ENCODE measurements around the gene GRIK3.

GRIK3 gene

GRCh38 chr1:37016121-37016520, 18.2 kb downstream of the GRIK3 start:
- H3K27me3 ChIP-seq (ENCODE audit: control insufficient read depth in 1 of 2, insufficient read depth in 2 of 2, low read length in 2 of 2), result peaks cover 0 to 21% of the 10 kb centered on the region in 2 donors
- no peak overlapping the region for H3K9ac ChIP-seq (ENCODE audit: low read length in 2 of 2)
- no peaks in the 10 kb centered on the region for H3K36me3 ChIP-seq (ENCODE audit: control insufficient read depth in 2 of 2, insufficient read depth in 2 of 2, low read length in 2 of 2)
- H3K4me3 ChIP-seq (ENCODE audit: low read length in 2 of 2), result no peak overlapping the region
- H3K9me3 ChIP-seq (ENCODE audit: control insufficient read depth in 2 of 2, low read length in 2 of 2), result no peaks in the 10 kb centered on the region
- H3K27ac ChIP-seq (ENCODE audit: low read length), result no peak overlapping the region
- no peaks in the 10 kb centered on the region for H3K4me1 ChIP-seq (ENCODE audit: control insufficient read depth, insufficient read depth, low read length)

DNA sequence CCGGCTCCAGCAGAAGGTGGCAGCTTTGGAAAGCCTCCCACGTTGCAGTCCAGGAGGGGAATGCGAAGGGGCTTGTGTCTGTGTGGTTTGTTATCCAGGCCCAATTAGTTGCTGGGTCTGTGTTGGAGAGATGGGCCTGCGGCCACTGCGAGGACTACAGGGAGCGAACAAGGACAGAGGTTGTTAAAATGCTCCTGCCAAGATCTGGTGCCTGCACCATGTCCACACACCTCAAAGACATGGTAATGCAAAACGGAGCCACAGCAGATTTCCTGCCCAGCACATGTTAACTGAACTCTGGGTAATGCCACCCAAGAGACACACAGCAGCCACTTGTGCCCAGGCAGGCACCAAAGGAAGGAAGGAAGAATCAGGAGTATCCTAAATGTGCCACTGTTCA, 18.6 kb downstream of the GRIK3 start:
- Histone ChIP-seq H3K4me3 (ENCODE audit: low read length in 2 of 2) (no peak overlapping the region), H3K27ac (ENCODE audit: low read length) (no peak overlapping the region), H3K27me3 (ENCODE audit: control insufficient read depth in 1 of 2, insufficient read depth in 2 of 2, low read length in 2 of 2) (peaks cover 0 to 21% of the 10 kb centered on the region in 2 donors)

GRCh38 chr1:37012226-37012625, 22.1 kb downstream of the GRIK3 start:
- H3K9ac ChIP-seq (ENCODE audit: low read length in 2 of 2), result no peak overlapping the region
- peaks cover 0 to 20% of the 10 kb centered on the region in 2 donors for H3K27me3 ChIP-seq (ENCODE audit: control insufficient read depth in 1 of 2, insufficient read depth in 2 of 2, low read length in 2 of 2)
- H3K36me3 ChIP-seq (ENCODE audit: control insufficient read depth in 2 of 2, insufficient read depth in 2 of 2, low read length in 2 of 2), result no peaks in the 10 kb centered on the region
- no peak overlapping the region for H3K27ac ChIP-seq (ENCODE audit: low read length)
- H3K4me3 ChIP-seq (ENCODE audit: low read length in 2 of 2), result no peak overlapping the region
- no peaks in the 10 kb centered on the region for H3K9me3 ChIP-seq (ENCODE audit: control insufficient read depth in 2 of 2, low read length in 2 of 2)
- H3K4me1 ChIP-seq (ENCODE audit: control insufficient read depth, insufficient read depth, low read length), result no peaks in the 10 kb centered on the region

More for the DNA sequence above, 18.6 kb downstream of the GRIK3 start:
- H3K9ac ChIP-seq (ENCODE audit: low read length in 2 of 2), result no peak overlapping the region
- no peaks in the 10 kb centered on the region for H3K4me1 ChIP-seq (ENCODE audit: control insufficient read depth, insufficient read depth, low read length)
- no peaks in the 10 kb centered on the region for H3K36me3 ChIP-seq (ENCODE audit: control insufficient read depth in 2 of 2, insufficient read depth in 2 of 2, low read length in 2 of 2)
- no peaks in the 10 kb centered on the region for H3K9me3 ChIP-seq (ENCODE audit: control insufficient read depth in 2 of 2, low read length in 2 of 2)

- Histone ChIP-seq H3K27ac (ENCODE audit: low read length) (no peak overlapping the region), H3K9me3 (ENCODE audit: control insufficient read depth in 2 of 2, low read length in 2 of 2) (no peaks in the 10 kb centered on the region), H3K36me3 (ENCODE audit: control insufficient read depth in 2 of 2, insufficient read depth in 2 of 2, low read length in 2 of 2) (no peaks in the 10 kb centered on the region), H3K4me3 (ENCODE audit: low read length in 2 of 2) (no peak overlapping the region), H3K9ac (ENCODE audit: low read length in 2 of 2) (no peak overlapping the region), H3K4me1 (ENCODE audit: control insufficient read depth, insufficient read depth, low read length) (no peaks in the 10 kb centered on the region), H3K27me3 (ENCODE audit: control insufficient read depth in 1 of 2, insufficient read depth in 2 of 2, low read length in 2 of 2) (peaks cover 0 to 15% of the 10 kb centered on the region in 2 donors)
Measured at GRCh38 chr1:37010011-37010410, 24.3 kb downstream of the GRIK3 start.

GRCh38 chr1:37009521-37009920, 24.8 kb downstream of the GRIK3 start:
- H3K9me3 ChIP-seq (ENCODE audit: control insufficient read depth in 2 of 2, low read length in 2 of 2), result no peaks in the 10 kb centered on the region
- peaks cover 0 to 15% of the 10 kb centered on the region in 2 donors for H3K27me3 ChIP-seq (ENCODE audit: control insufficient read depth in 1 of 2, insufficient read depth in 2 of 2, low read length in 2 of 2)
- H3K27ac ChIP-seq (ENCODE audit: low read length), result no peak overlapping the region
- H3K9ac ChIP-seq (ENCODE audit: low read length in 2 of 2), result no peak overlapping the region
- H3K4me1 ChIP-seq (ENCODE audit: control insufficient read depth, insufficient read depth, low read length), result no peaks in the 10 kb centered on the region
- H3K4me3 ChIP-seq (ENCODE audit: low read length in 2 of 2), result no peak overlapping the region
- no peaks in the 10 kb centered on the region for H3K36me3 ChIP-seq (ENCODE audit: control insufficient read depth in 2 of 2, insufficient read depth in 2 of 2, low read length in 2 of 2)

- no peaks in the 10 kb centered on the region for H3K4me1 ChIP-seq (ENCODE audit: control insufficient read depth, insufficient read depth, low read length)
- no peak overlapping the region for H3K27ac ChIP-seq (ENCODE audit: low read length)
- H3K36me3 ChIP-seq (ENCODE audit: control insufficient read depth in 2 of 2, insufficient read depth in 2 of 2, low read length in 2 of 2), result no peaks in the 10 kb centered on the region
Measured at GRCh38 chr1:37006132-37006868, 28.0 kb downstream of the GRIK3 start.

DNA sequence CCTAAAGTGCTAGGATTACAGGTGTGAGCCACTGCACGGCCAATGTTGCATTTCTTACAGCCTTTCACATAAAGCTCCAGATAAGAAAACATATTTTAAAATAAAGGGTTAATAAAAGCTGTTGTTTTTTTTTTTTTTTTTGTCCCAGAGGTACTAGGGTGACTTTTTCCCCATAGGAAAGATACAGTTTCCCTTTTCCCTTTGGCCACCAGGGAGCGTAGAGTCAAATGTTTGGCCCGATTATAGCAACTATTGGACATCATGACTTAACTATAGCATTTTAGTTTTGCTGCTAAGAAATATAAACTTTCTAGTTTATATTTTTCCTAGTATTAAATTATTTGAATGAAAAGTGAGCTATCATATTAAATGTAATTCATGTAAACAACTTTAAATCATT, 31.4 kb downstream of the GRIK3 start:
- Histone ChIP-seq H3K4me3 (ENCODE audit: low read length in 2 of 2) (no peak overlapping the region), H3K9ac (ENCODE audit: low read length in 2 of 2) (no peak overlapping the region), H3K4me1 (ENCODE audit: control insufficient read depth, insufficient read depth, low read length) (no peaks in the 10 kb centered on the region), H3K9me3 (ENCODE audit: control insufficient read depth in 2 of 2, low read length in 2 of 2) (no peaks in the 10 kb centered on the region), H3K27ac (ENCODE audit: low read length) (no peak overlapping the region), H3K27me3 (ENCODE audit: control insufficient read depth in 1 of 2, insufficient read depth in 2 of 2, low read length in 2 of 2) (peaks cover 0 to 5% of the 10 kb centered on the region in 2 donors), H3K36me3 (ENCODE audit: control insufficient read depth in 2 of 2, insufficient read depth in 2 of 2, low read length in 2 of 2) (no peaks in the 10 kb centered on the region)

More at GRCh38 chr1:37006132-37006868, 28.0 kb downstream of the GRIK3 start:
- H3K27me3 ChIP-seq (ENCODE audit: control insufficient read depth in 1 of 2, insufficient read depth in 2 of 2, low read length in 2 of 2), result peaks cover 0 to 5% of the 10 kb centered on the region in 2 donors
- no peak overlapping the region for H3K4me3 ChIP-seq (ENCODE audit: low read length in 2 of 2)
- H3K9ac ChIP-seq (ENCODE audit: low read length in 2 of 2), result no peak overlapping the region
- no peaks in the 10 kb centered on the region for H3K9me3 ChIP-seq (ENCODE audit: control insufficient read depth in 2 of 2, low read length in 2 of 2)

DNA sequence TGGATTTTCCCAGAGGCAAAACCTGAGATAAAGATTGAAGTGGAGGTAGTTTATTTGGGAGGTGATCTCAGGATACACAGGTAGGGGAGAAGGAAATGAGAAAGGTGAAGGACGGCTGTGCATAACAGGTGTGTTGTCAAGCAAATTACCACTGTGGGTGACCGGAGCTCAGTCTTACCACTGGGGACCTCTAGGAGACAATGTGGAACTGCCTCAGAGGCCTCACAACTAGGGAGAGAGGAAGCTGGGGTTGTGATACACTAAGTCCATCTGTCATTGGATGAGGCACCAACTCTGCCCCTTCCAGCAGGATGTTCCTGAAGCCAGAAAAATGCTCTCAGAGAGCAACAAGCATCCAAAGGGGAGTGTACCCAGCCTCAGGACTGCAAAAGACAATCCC, 32.6 kb downstream of the GRIK3 start:
- Histone ChIP-seq H3K27me3 (ENCODE audit: control insufficient read depth in 1 of 2, insufficient read depth in 2 of 2, low read length in 2 of 2) (peaks cover 0 to 8% of the 10 kb centered on the region in 2 donors), H3K36me3 (ENCODE audit: control insufficient read depth in 2 of 2, insufficient read depth in 2 of 2, low read length in 2 of 2) (no peaks in the 10 kb centered on the region), H3K4me3 (ENCODE audit: low read length in 2 of 2) (no peak overlapping the region), H3K9ac (ENCODE audit: low read length in 2 of 2) (no peak overlapping the region), H3K27ac (ENCODE audit: low read length) (no peak overlapping the region), H3K9me3 (ENCODE audit: control insufficient read depth in 2 of 2, low read length in 2 of 2) (no peaks in the 10 kb centered on the region), H3K4me1 (ENCODE audit: control insufficient read depth, insufficient read depth, low read length) (no peaks in the 10 kb centered on the region)

DNA sequence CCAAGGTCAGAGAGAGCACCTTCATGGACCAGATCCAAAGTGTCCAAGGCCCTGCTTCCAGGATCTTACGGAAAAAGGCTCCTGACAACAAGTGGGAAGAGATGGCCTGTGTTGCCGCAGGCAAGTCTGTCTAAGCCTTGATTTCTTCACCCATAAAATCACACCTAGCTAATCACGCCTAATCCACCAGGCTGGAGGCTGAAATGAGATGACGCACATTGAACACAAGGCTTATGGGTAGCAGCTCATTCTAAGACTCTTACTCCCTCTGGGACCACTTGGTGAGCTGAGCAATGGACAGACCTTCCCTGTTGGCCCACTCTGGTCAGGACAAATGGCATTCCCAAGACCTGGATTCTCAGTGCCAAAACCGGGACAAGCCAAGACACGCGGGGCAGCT, 38.2 kb downstream of the GRIK3 start:
- Histone ChIP-seq H3K9me3 (ENCODE audit: control insufficient read depth in 2 of 2, low read length in 2 of 2) (no peaks in the 10 kb centered on the region), H3K27me3 (ENCODE audit: control insufficient read depth in 1 of 2, insufficient read depth in 2 of 2, low read length in 2 of 2) (peaks cover 0 to 20% of the 10 kb centered on the region in 2 donors), H3K27ac (ENCODE audit: low read length) (no peak overlapping the region), H3K4me1 (ENCODE audit: control insufficient read depth, insufficient read depth, low read length) (no peaks in the 10 kb centered on the region), H3K36me3 (ENCODE audit: control insufficient read depth in 2 of 2, insufficient read depth in 2 of 2, low read length in 2 of 2) (no peaks in the 10 kb centered on the region), H3K4me3 (ENCODE audit: low read length in 2 of 2) (no peak overlapping the region), H3K9ac (ENCODE audit: low read length in 2 of 2) (no peak overlapping the region)

DNA sequence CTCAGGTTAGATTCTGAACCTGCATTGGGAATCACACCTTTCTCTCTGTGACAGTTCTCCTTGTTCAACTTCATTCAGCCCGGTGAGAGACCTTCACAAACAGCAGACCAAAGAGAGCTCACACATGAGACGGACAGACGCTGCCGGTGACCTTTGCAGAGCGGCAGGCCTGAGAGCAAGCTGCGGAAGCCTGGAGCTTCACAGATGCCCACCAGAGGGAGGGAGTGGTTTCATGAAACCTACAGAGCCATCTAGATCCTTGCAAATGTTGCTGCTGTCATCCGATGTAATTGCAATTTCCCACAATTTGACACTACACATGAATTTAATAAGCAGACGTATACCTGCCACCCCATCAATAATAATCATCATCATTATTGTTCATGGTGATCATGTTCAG, 39.4 kb downstream of the GRIK3 start:
- Histone ChIP-seq H3K27ac (ENCODE audit: low read length) (no peak overlapping the region), H3K27me3 (ENCODE audit: control insufficient read depth in 1 of 2, insufficient read depth in 2 of 2, low read length in 2 of 2) (peaks cover 0 to 24% of the 10 kb centered on the region in 2 donors), H3K4me1 (ENCODE audit: control insufficient read depth, insufficient read depth, low read length) (no peaks in the 10 kb centered on the region), H3K9me3 (ENCODE audit: control insufficient read depth in 2 of 2, low read length in 2 of 2) (no peaks in the 10 kb centered on the region), H3K9ac (ENCODE audit: low read length in 2 of 2) (no peak overlapping the region), H3K36me3 (ENCODE audit: control insufficient read depth in 2 of 2, insufficient read depth in 2 of 2, low read length in 2 of 2) (no peaks in the 10 kb centered on the region), H3K4me3 (ENCODE audit: low read length in 2 of 2) (no peak overlapping the region)

GRCh38 chr1:36994294-36994693, 40.0 kb downstream of the GRIK3 start:
- no peak overlapping the region for H3K9ac ChIP-seq (ENCODE audit: low read length in 2 of 2)
- H3K9me3 ChIP-seq (ENCODE audit: control insufficient read depth in 2 of 2, low read length in 2 of 2), result no peaks in the 10 kb centered on the region
- no peak overlapping the region for H3K4me3 ChIP-seq (ENCODE audit: low read length in 2 of 2)
- no peaks in the 10 kb centered on the region for H3K4me1 ChIP-seq (ENCODE audit: control insufficient read depth, insufficient read depth, low read length)
- H3K27me3 ChIP-seq (ENCODE audit: control insufficient read depth in 1 of 2, insufficient read depth in 2 of 2, low read length in 2 of 2), result peaks cover 0 to 24% of the 10 kb centered on the region in 2 donors
- H3K36me3 ChIP-seq (ENCODE audit: control insufficient read depth in 2 of 2, insufficient read depth in 2 of 2, low read length in 2 of 2), result no peaks in the 10 kb centered on the region
- H3K27ac ChIP-seq (ENCODE audit: low read length), result no peak overlapping the region
